Mesodermal cell (in vitro differentiated cells): ENCODE results near the gene MRPL45.
"Not testable (repeated sequence)": the region's sequence is repeated elsewhere in the genome, so short reads cannot be mapped to it uniquely, and the experiment has no call there.

ENCODE experiments used
- H3K27ac ChIP-seq: 2 replicates; pipeline ENCODE4 v1.7.0; 2013; ENCODE audit warnings: mild to moderate bottlenecking, low read depth, low read length, moderate library complexity; ENCODE audit not compliant: severe bottlenecking
- H3K36me3 ChIP-seq: 2 replicates; pipeline ENCODE4 v1.7.1; 2013; ENCODE audit warnings: mild to moderate bottlenecking, low read length, moderate library complexity; ENCODE audit not compliant: control insufficient read depth, insufficient read depth
- H3K4me1 ChIP-seq: one replicate; pipeline ENCODE4 v1.7.1; 2013; ENCODE audit warnings: mild to moderate bottlenecking, low read length; ENCODE audit not compliant: insufficient read depth, control insufficient read depth, poor library complexity, severe bottlenecking
- H3K4me3 ChIP-seq: 2 replicates; pipeline ENCODE4 v1.7.0; 2013; ENCODE audit warnings: low read length, control low read depth, mild to moderate bottlenecking; ENCODE audit not compliant: insufficient read depth, poor library complexity, severe bottlenecking; ENCODE audit errors: extremely low read depth
- H3K9me3 ChIP-seq: 2 replicates; pipeline ENCODE4 v1.7.1; 2013; ENCODE audit warnings: mild to moderate bottlenecking, low read length, moderate library complexity; ENCODE audit not compliant: control insufficient read depth
- WGBS, 2 experiments: methylation state at CpG; one replicate each; pipeline ENCODE4 v1.1.5; 2013; ENCODE audit warnings: missing lambda C conversion rate in 2 of 2; ENCODE audit not compliant: insufficient coverage in 2 of 2; 5-methylcytosine and 5-hydroxymethylcytosine counted together

The MRPL45 gene

DNA sequence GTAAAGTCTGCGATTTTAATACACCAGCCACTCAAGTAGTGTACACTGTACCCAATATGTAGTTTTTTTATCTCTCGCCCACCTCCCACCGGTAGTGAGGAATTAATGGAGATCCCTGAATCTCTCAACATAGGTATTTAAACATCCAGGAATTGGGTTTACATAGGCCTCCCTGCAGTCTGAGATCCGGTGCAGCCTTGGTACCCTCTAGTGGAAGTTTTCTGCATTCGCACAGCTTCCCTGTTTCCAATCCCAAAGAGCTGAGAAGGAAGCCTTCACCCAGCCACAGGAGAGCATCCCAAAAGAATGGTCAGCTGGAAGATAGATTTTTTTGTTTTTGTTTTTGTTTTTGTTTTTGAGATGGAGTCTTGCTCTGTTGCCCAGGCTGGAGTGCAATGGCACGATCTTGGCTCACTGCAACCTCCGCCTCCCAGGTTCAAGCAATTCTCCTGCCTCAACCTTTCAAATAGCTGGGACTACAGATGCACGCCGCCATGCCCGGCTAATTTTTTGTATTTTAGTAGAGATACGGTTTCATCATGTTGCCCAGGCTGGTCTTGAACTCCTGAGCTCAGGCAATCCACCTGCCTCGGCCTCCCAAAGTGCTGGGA lies 8.6 kb upstream of the MRPL45 start:
- H3K9me3 ChIP-seq, H3K4me3 ChIP-seq, H3K4me1 ChIP-seq, H3K36me3 ChIP-seq, H3K27ac ChIP-seq: not testable (repeated sequence)
- WGBS, 2 experiments: no CpG with 5 or more reads among the region's 12 CpGs

DNA sequence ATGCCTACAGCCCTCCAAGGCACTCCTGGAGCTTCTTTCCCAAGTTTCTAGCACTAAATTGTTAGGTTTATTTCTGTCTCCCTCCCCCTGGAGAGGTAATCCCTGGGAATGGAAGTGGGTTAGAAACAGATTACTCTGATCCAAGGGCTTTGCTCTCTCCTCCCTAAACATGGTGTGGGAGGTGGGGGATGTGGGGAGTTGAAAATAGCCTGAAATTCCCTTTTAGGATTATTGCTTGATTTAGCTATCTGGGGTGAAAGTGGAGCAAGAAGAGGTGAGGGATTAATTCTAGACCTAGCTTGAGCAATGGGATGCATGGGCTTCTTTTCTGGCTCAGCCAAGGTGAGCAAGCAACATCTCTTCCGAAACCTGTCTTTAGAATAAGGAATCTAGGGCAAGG lies 7.2 kb upstream of the MRPL45 start:
- not testable (repeated sequence) for H3K9me3 ChIP-seq, H3K4me1 ChIP-seq, H3K4me3 ChIP-seq, H3K36me3 ChIP-seq, H3K27ac ChIP-seq
- WGBS, 2 experiments: 80% methylated on average over 1 of the region's 1 CpG; no CpG with 5 or more reads in 1 of the 2 experiments

DNA sequence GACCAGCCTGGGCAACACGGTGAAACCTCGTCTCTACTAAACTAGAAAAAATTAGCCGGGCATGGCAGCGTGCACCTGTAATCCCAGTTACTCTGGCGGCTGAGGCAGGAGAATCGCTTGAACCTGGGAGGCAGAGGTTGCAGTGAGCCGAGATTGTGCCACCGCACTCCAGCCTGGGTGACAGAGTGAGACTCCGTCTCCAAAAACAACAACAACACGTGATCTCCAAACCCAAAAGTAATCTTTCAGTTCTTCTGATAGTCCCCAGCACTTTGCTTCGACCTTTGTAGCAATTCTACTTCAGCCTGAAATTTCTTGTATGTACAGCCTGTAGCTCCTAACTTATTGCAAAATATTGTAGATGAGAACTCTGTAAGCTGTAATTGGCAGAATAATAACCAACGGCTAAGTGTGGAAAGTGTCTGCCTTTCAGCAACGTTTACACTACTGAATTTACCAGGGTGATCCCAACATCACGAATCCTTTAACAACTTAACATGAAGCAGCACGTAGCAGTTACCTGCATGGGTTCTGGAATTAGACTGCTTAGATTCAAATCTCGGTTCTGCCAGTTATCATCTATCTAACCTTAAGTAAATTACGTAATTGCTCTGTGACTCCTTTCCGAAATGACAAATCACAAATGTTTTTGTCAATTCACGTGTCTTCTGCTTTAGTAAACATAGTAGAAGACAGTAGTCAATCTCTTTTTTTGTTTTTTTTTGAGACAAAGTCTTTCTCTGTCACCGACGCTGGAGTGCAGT lies 1.2 kb upstream of the MRPL45 start:
- not testable (repeated sequence) for H3K4me3 ChIP-seq, H3K36me3 ChIP-seq, H3K27ac ChIP-seq, H3K4me1 ChIP-seq, H3K9me3 ChIP-seq
- 94 to 96% methylated on average over 12 to 13 of the region's 21 CpGs for WGBS, 2 experiments

GRCh38 chr17:38315497-38315896 lies 18.5 kb downstream of the MRPL45 start:
- Histone ChIP-seq H3K9me3 (no peaks in the 10 kb centered on the region), H3K4me1 (peaks cover 3% of the 10 kb centered on the region), H3K36me3 (peaks cover 52% of the 10 kb centered on the region), H3K4me3 (no peak overlapping the region), H3K27ac (no peak overlapping the region)
- 0% methylated on average over 1 of the region's 3 CpGs; no CpG with 5 or more reads in 1 of the 2 experiments for WGBS, 2 experiments

DNA sequence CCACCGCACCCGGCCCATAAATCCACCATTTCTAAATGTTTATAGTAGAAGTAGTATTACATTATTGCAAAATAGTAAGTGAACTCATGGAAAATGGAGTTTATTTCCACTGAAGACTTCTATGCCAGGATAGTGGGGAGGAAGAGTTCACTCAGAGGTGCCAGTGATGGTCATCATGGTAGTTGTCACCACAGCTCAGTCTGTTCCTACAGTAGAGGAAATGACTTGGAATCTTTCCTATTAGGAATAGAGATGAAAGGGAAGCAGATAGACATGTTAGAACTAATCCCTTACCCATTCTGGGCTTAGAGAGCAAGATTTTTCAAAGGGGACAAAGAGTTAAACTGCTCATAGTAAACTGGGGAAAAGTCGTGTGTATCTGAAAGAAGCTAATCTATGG lies 20.1 kb downstream of the MRPL45 start:
- Histone ChIP-seq H3K9me3 (no peaks in the 10 kb centered on the region), H3K4me1 (peaks cover 3% of the 10 kb centered on the region)

DNA sequence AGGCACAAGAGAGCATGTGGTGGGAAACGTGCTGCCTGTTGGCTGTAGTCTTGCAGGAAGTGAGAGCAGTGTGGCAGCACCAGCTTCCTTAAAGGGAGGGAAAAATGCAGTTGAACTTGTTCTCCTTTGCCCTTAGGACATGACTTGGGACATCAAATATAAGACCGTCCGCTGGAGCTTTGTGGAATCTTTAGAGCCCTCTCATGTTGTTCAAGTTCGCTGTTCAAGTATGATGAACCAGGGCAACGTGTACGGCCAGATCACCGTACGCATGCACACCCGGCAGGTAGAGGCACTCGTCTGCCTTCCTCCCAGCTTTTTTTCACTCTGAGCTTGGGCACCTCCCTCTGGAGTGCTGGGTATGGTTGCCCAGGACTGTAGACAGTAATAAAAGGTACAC lies 23.5 kb downstream of the MRPL45 start:
- H3K4me3 ChIP-seq: no peak overlapping the region
- 92 to 96% methylated on average over 10 of the region's 10 CpGs for WGBS, 2 experiments
- H3K9me3 ChIP-seq: no peaks in the 10 kb centered on the region
- peaks cover 63% of the 10 kb centered on the region for H3K36me3 ChIP-seq
- no peak overlapping the region for H3K27ac ChIP-seq
- H3K4me1 ChIP-seq: peaks cover 12% of the 10 kb centered on the region

More for the DNA sequence above, 20.1 kb downstream of the MRPL45 start:
- 83 to 100% methylated on average over 1 of the region's 3 CpGs for WGBS, 2 experiments
- Histone ChIP-seq H3K36me3 (peaks cover 58% of the 10 kb centered on the region), H3K4me3 (no peak overlapping the region), H3K27ac (peak overlapping the region; percentile 53)

DNA sequence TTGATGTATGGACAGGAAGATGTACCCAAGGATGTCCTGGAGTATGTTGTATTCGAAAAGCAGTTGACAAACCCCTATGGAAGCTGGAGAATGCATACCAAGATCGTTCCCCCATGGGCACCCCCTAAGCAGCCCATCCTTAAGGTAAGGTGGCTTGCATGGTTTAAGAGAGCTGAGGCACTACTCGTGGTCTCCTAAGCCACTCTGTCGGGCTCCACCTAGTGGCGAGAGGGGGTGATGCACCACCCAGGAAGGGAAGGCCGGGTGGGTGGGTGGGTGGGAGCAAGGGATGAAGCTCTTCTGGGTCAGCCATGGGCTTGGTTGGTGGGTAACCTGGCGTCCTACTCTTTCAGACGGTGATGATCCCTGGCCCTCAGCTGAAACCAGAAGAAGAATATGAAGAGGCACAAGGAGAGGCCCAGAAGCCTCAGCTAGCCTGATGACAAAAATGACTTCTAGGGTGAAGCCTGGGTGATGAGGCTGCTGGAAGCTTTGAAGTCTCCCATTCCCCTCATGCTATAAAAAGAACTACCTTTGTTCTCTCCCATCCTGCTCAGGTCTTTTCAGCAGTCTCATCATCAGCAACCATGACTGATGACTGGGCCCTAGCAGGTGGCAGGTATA lies 25.3 kb downstream of the MRPL45 start:
- H3K27ac ChIP-seq: no peak overlapping the region
- no peaks in the 10 kb centered on the region for H3K9me3 ChIP-seq
- peaks cover 48% of the 10 kb centered on the region for H3K36me3 ChIP-seq
- peaks cover 17% of the 10 kb centered on the region for H3K4me1 ChIP-seq
- WGBS, 2 experiments: 32 to 52% methylated on average over 4 to 7 of the region's 8 CpGs
- no peak overlapping the region for H3K4me3 ChIP-seq

DNA sequence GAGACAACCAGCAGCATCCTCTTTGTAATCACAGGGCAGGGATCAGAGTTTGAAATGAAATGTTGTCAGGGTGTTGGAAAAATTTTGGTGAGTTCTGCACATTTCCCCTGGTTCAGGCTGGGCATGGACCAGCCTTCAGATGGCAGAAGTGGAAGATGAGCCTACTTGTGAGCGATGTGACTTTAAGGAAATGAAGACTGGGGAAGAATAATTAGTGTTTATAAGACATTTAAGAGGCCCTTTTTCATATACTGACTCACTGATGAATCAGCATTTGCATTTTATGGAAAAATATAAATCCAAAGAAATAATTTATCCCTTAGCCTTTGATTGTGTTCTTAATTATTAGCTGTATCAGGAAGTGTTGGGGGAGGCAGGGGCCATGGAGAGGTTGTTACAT lies 25.9 kb downstream of the MRPL45 start:
- Histone ChIP-seq H3K4me3 (no peak overlapping the region), H3K27ac (no peak overlapping the region), H3K4me1 (peaks cover 17% of the 10 kb centered on the region), H3K36me3 (peaks cover 46% of the 10 kb centered on the region), H3K9me3 (no peaks in the 10 kb centered on the region)
- WGBS, 2 experiments: no CpG with 5 or more reads among the region's 1 CpG

DNA sequence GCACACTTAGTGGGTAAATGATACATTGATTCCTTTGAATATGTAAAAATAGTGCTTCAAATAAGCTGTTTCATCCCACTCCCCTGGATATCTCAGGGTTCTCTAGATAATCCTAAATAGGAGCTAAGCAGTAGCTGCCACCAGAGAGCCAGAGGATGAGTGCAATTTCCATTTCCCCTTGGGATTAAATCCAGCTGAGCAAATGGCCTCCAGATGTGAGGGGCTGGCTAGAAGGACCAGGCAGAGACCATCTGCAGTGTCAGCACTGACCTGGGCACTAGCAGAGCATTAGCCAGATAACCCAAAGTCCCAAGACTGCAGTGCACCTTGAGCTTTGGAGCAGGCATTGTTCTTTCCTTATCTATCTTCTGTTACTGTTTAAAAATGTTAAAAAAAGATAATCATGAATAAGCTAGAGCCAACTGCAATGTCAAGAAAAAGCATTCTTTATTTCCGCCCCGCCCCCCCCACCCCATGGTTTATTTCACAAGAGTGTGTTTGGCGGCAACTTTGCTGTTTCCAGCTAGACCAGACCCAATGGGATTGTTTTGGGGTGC lies 27.3 kb downstream of the MRPL45 start:
- H3K9me3 ChIP-seq: no peaks in the 10 kb centered on the region
- peaks cover 14% of the 10 kb centered on the region for H3K4me1 ChIP-seq
- WGBS, 2 experiments: no CpG with 5 or more reads among the region's 3 CpGs
- no peak overlapping the region for H3K4me3 ChIP-seq
- H3K27ac ChIP-seq: no peak overlapping the region
- peaks cover 43% of the 10 kb centered on the region for H3K36me3 ChIP-seq

- Histone ChIP-seq H3K36me3 (peaks cover 38% of the 10 kb centered on the region), H3K27ac (peak overlapping the region; percentile 79), H3K9me3 (no peaks in the 10 kb centered on the region), H3K4me1 (peaks cover 14% of the 10 kb centered on the region), H3K4me3 (no peak overlapping the region)
- WGBS, 2 experiments: 78 to 100% methylated on average over 1 of the region's 2 CpGs
These were observed 27.8 kb downstream of the MRPL45 start for GRCh38 chr17:38324772-38325171.
